Measurements from ENCODE around the gene MACROD1. TPM values are rescaled to one million over a fixed set of nuclear protein-coding genes. Genes with fewer than 3 reads are reported as not detected.

Gene MACROD1
- total RNA-seq, 6 experiments from 2014 or later: 11.8 to 17.0 (median 13.1) TPM

DNA sequence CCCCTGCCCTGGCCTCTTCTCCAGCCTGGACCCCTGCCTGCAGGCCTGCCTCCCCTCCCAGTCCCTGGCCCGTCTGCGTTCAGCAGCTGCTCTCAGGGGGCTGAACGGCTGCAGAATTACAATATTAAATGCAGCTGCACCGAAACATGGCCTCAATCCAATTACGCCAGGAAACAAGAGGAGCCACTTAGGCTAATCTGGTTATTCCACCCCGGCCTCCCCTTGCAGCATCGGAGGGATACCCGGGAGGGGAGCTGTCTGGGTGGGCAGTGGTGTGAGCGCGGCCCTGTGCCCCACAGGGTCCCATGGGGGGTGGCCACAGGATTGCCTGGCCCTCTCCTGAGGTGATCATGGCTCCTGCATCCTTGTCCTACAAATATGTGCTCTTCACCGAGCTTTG lies 87.6 kb downstream of the MACROD1 start:
- no peak for DNase-seq
- no peak overlapping the region for H3K27ac Mint-ChIP-seq
- TF ChIP-seq, protein P1, sequence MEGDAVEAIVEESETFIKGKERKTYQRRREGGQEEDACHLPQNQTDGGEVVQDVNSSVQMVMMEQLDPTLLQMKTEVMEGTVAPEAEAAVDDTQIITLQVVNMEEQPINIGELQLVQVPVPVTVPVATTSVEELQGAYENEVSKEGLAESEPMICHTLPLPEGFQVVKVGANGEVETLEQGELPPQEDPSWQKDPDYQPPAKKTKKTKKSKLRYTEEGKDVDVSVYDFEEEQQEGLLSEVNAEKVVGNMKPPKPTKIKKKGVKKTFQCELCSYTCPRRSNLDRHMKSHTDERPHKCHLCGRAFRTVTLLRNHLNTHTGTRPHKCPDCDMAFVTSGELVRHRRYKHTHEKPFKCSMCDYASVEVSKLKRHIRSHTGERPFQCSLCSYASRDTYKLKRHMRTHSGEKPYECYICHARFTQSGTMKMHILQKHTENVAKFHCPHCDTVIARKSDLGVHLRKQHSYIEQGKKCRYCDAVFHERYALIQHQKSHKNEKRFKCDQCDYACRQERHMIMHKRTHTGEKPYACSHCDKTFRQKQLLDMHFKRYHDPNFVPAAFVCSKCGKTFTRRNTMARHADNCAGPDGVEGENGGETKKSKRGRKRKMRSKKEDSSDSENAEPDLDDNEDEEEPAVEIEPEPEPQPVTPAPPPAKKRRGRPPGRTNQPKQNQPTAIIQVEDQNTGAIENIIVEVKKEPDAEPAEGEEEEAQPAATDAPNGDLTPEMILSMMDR (IDR thresholded peaks at IDR 0.05): no peak
- no peaks in the 10 kb centered on the region for H3K36me3 Mint-ChIP-seq (ENCODE audit: low read depth)
- no peaks in the 10 kb centered on the region for H3K4me1 Mint-ChIP-seq (ENCODE audit: low read depth)
- H3K4me3 Mint-ChIP-seq: no peak overlapping the region
- H3K27me3 Mint-ChIP-seq (ENCODE audit: insufficient read depth): peaks cover 11% of the 10 kb centered on the region
- H3K9me3 Mint-ChIP-seq: no peaks in the 10 kb centered on the region

DNA sequence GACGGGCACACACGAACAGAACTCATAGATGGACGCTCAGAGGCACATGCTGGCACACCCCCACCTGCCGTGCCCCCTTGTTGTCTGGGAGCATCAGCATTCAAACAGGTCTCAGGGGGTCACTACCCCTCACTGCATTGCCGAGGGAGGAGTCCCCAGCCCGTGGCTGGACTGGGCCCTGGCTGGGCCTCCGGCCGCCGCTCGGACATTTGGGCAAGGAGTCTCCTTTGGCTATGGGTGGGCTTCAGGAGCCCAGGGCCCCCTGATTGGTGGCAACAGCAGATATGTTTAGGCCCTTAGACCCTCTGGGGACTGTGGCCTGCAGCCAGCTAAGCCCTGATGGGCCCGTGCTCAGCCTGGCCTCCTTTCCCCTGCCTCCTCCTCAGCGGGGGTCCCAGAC lies 88.3 kb downstream of the MACROD1 start:
- Mint-ChIP-seq H3K27me3 (ENCODE audit: insufficient read depth) (peaks cover 11% of the 10 kb centered on the region), H3K9me3 (no peaks in the 10 kb centered on the region), H3K4me3 (no peak overlapping the region), H3K36me3 (ENCODE audit: low read depth) (no peaks in the 10 kb centered on the region), H3K27ac (no peak overlapping the region), H3K4me1 (ENCODE audit: low read depth) (no peaks in the 10 kb centered on the region)
- TF ChIP-seq, protein P1 (IDR thresholded peaks at IDR 0.05): no peak
- no peak for DNase-seq

DNA sequence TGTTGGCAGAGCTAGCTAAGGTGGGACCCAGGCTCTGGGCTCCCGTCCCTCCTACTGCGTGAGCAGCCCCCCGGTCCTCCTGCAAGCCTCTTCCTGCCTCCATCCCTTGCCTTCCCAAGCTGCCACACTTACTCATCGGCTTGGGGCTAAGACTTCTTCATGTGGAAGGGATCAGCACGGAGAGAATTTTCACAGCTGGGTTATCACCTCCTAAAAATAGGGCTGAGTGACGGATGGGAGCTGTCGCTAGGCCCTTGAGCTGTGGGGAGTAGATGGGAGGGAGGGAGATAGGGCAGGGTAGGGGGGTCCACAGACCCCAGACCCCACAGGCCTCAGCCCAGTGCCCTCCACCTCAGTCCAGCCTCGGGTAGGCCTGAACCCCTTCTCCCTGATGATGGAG lies 89.2 kb downstream of the MACROD1 start:
- Mint-ChIP-seq H3K4me3 (no peak overlapping the region), H3K4me1 (ENCODE audit: low read depth) (no peaks in the 10 kb centered on the region), H3K27me3 (ENCODE audit: insufficient read depth) (peaks cover 10% of the 10 kb centered on the region), H3K9me3 (no peaks in the 10 kb centered on the region), H3K27ac (no peak overlapping the region), H3K36me3 (ENCODE audit: low read depth) (no peaks in the 10 kb centered on the region)
- TF ChIP-seq, protein P1 (IDR thresholded peaks at IDR 0.05): no peak
- DNase-seq: no peak

DNA sequence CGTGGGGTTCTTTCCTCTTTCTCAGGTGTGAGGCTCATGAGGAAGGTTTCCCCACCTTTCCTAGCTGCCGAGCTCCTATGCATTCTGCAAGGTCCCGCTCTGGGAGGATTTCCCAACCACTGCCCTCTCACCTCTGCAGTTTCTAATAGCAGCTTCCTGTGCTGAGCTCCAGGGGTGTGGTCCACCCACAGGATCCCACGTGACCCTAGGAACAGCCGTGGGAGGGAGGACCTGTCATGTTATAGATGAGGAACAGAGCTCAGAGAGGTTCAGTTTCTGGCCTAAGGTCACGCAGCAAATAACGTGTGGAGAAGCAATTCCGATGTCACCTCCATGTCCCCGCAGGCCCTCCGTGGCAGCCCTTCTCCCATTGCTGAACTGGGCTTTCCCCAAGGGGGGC lies 91.7 kb downstream of the MACROD1 start:
- no peaks in the 10 kb centered on the region for H3K4me1 Mint-ChIP-seq (ENCODE audit: low read depth)
- TF ChIP-seq, protein P1 (IDR thresholded peaks at IDR 0.05): no peak
- no peak for DNase-seq
- H3K9me3 Mint-ChIP-seq: no peaks in the 10 kb centered on the region
- H3K4me3 Mint-ChIP-seq: no peak overlapping the region
- no peak overlapping the region for H3K27ac Mint-ChIP-seq
- no peaks in the 10 kb centered on the region for H3K36me3 Mint-ChIP-seq (ENCODE audit: low read depth)
- peaks cover 3% of the 10 kb centered on the region for H3K27me3 Mint-ChIP-seq (ENCODE audit: insufficient read depth)

DNA sequence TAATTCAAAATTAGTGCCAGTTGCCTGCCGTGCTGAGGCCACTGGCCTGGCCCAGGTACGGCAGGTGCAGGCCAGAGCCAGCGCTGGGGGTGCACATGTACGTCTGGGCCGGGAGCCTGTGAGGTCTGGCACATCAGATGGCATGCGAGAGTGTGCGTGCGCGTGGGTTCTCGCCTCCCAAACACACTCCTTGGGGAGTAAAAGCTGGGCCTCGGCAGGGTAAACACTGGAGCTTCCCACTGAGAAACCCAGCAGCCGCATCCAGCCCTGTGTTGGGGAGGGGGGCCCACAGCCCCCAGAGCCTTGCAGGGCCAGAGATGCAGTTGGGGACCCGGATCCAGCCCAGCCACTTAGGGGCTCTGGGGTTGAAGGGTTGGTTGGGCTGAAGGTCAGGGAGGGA lies 92.4 kb downstream of the MACROD1 start:
- Mint-ChIP-seq H3K4me1 (ENCODE audit: low read depth) (no peaks in the 10 kb centered on the region), H3K27me3 (ENCODE audit: insufficient read depth) (peaks cover 3% of the 10 kb centered on the region), H3K4me3 (no peak overlapping the region), H3K36me3 (ENCODE audit: low read depth) (no peaks in the 10 kb centered on the region), H3K9me3 (no peaks in the 10 kb centered on the region), H3K27ac (no peak overlapping the region)
- no peak for DNase-seq
- TF ChIP-seq, protein P1 (IDR thresholded peaks at IDR 0.05): no peak

DNA sequence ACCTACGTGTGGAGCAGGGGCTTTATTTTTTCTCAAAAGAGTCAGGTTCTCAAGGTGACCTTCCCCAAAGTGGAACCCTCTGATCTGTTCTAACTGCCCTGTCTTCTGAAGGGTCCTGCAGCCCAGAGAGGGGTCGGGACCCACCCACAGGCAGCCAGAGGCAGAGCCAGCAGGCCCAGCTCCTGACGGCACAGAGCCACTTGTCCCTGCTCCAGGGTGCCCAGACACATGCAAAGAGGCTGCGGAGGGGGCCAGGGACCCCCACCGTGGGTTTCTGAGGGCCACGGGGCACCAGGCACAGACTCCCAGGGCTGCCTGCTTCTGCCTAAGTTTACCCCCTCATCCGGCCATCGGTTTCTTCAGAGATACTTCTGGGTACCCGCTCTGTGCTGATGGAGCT lies 93.0 kb downstream of the MACROD1 start:
- Mint-ChIP-seq H3K9me3 (no peaks in the 10 kb centered on the region), H3K36me3 (ENCODE audit: low read depth) (no peaks in the 10 kb centered on the region), H3K4me1 (ENCODE audit: low read depth) (no peaks in the 10 kb centered on the region), H3K27ac (no peak overlapping the region), H3K4me3 (no peak overlapping the region), H3K27me3 (ENCODE audit: insufficient read depth) (peaks cover 3% of the 10 kb centered on the region)
- TF ChIP-seq, protein P1 (IDR thresholded peaks at IDR 0.05): no peak
- no peak for DNase-seq
